ENCODE results near the gene ROBO1.

The ROBO1 gene

DNA sequence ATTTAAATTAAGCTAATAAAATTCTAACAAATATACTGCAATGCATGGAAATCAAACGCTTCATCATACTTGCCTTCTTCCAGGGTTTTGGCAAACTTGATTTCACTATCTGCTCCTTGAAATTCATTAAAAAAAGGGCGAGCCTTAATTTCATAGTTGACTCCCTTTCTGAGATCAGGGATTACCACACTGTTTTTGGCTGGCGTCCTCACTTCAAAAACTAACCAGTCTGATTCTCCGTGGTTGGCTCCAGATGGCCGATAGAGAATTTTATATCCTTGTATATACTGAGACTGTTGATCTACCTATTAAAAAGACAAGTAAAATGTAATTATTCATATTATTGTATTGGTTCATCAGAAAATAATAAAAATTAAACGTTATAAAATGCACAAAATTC, 1106.8 kb downstream of the ROBO1 start:
- no peak for DNase-seq

- peak; percentile 46 for DNase-seq
Observed at GRCh38 chr3:78659386-78659987, 1108.3 kb downstream of the ROBO1 start.

DNA sequence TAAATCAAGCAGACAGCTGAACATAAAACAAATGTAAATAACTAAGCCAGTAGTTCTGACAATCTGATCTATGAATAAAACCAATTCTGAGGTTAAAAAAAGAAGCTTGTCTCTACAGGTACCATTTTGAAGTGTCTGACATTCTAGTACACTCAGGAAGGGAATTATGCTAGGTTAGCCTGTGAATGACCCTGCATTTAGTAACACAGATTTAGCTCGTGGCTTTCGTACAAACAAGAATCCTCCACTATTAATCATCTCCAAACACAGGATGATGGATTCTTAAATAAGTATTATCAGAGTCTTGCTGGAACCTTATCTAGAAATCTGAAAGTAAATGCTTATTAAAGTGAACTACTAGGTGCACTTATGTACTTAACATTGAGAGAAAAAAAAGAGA, 1120.1 kb downstream of the ROBO1 start:
- no peak for DNase-seq

- DNase-seq, result peak; percentile 74
Observed at GRCh38 chr3:78645628-78646310, 1122.0 kb downstream of the ROBO1 start.

- no peak for DNase-seq
Observed at GRCh38 chr3:78644847-78645246, 1123.0 kb downstream of the ROBO1 start.

DNA sequence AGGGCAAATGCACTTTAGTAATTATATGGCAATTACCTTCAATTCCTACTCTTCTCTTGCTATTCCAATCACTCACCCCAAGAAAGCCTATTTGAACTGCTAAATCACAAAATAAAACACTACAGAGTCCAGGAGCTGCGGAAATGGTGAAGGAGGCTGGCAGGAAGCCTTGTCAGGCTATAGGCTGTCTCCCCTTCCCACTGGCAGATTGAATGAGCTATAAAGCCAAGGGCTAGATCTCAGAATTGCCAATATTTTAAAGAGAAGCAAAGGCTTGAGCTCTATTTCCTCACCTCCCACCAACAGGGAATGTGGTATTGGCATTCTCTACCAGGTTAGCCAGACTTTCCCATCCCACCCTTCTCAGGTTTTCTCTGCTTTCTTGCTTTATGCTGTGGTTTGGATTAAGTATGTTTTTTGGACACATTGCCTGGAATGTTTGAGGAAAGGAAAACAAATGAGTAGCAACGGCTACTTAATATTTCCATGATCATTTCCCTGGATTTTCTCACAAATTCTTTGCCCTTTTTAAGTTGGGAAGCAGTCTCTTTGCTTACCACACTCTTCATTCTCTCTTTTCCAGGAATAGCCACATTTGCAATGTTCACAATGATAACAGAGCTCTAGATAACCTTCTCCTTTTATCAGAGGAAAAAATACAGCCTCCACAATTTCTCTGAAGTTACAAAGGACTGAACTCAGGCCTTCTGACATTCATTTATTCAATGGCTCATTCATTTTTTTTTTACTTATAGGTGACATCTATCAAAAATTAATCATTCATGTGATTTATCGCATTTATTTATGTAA, 1125.4 kb downstream of the ROBO1 start:
- DNase-seq, result no peak

GRCh38 chr3:78641703-78642102, 1126.1 kb downstream of the ROBO1 start:
- no peak for DNase-seq

- DNase-seq, result no peak
Observed at GRCh38 chr3:78634316-78634715, 1133.5 kb downstream of the ROBO1 start.

- peak; percentile 27 for DNase-seq
Observed at GRCh38 chr3:78633626-78634025, 1134.2 kb downstream of the ROBO1 start.

GRCh38 chr3:78632925-78633553, 1134.8 kb downstream of the ROBO1 start:
- DNase-seq, result no peak

- DNase-seq, result no peak
Observed at GRCh38 chr3:78629544-78629943, 1138.3 kb downstream of the ROBO1 start.

DNA sequence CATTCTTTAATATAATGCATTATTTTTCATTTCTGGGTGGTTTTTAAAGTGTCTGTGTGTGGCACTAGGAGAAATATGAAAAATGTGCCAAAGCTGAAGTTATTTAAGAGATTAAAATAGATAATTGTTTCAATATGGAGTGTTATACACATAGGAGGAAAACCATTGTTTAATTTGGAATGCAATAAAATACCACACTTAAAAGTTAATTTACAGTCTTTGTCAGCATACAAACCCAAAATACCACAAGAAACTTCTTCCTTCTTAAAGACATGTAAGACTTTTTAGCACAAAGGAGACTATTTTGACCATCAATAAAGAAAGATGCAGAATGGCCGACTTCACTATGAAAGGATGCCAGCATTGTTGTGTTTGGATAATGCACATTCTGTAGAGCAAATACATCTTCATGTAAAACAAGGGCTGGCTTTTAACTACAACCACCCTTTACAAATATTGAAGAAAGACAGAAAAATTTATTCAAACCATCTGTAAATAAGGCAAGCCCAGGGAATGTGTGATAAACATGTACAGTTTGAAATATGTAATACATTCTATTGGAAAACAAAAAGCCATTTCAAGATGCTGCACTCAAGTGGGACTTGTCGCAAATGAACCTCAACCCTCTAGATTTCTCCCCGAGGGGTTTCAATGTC, 1146.6 kb downstream of the ROBO1 start:
- no peak for DNase-seq

- DNase-seq, result no peak
Observed at GRCh38 chr3:78614486-78614885, 1153.3 kb downstream of the ROBO1 start.

GRCh38 chr3:78613421-78613879, 1154.3 kb downstream of the ROBO1 start:
- no peak for DNase-seq

GRCh38 chr3:78611278-78611677, 1156.5 kb downstream of the ROBO1 start:
- no peak for DNase-seq

- DNase-seq, result no peak
Observed at GRCh38 chr3:78610462-78611125, 1157.2 kb downstream of the ROBO1 start.

DNA sequence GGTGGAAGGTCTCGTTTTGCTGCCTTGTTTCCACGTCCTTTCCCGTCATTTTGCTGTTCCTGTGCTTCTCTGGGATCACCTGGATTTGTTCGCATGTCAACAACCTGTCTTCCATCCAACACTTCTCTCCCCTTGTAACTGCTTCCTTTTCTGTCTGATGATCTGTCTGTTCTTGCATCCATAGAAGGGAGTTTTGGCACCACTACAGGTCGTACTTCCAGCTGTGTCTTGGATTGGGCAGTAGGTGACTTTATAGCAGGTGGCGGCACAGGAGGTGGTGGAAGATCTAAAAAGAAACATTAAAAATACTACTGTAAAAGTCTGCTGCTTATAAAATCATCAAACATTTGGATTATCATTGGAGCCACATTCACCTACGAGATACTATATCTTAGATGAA, 1161.0 kb downstream of the ROBO1 start:
- DNase-seq, result no peak

- no peak for DNase-seq
Observed at GRCh38 chr3:78605178-78605577, 1162.6 kb downstream of the ROBO1 start.

DNA sequence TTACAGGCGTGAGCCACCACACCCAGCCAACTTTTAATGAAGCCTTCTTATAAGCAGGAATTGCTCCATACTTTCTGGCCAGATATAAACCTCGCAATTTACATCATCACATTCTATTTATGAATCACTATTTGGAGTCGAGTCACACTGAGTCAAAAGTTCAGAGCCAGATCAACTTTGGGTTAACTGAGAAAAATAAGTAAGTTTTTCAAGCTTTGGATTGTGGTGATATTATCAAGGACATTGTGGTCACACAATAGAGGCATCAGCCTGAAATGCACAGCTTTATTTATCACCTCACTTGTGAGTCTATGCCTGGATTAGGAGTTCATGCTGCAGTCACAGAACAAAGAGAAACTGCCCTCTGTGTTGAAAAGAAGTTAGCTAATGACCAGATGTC, 1163.5 kb downstream of the ROBO1 start:
- DNase-seq, result no peak

DNA sequence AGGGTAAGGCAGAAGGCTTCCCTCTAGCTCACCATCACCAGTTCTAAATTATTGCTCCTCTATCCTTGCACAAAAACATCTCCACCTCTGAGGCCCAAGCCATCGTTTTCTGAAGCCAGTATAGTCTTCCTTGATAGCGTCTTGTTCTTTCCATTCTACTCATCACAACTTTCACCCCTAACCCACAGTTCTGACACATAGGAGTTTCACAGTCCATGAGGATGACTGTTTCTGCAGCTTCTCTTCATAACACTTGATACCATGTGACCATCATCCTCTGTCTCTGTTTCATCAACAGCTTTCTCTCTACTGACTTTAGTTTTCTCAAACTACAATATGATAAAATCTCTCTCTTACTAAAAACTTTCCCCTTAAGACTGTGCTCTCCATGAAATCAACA, 1166.5 kb downstream of the ROBO1 start:
- no peak for DNase-seq

DNA sequence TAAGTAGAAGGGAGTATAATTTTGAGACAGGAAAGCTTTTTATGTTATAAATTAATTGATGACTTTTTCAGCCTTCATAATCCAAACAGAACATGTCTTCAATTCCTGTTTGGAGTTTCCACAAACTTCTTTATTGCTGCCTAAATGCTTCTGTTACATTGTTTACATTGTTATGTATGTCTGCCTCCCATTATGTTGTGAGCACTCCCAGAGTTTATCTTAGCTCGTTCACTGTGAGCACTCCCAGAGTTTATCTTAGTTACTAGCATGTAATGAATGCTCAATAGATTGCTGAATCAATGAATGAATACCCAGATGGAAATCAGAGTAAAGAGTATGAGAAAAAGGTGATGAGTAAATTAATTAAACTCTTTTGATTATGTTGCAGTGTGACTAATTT, 1178.0 kb downstream of the ROBO1 start:
- no peak for DNase-seq

DNA sequence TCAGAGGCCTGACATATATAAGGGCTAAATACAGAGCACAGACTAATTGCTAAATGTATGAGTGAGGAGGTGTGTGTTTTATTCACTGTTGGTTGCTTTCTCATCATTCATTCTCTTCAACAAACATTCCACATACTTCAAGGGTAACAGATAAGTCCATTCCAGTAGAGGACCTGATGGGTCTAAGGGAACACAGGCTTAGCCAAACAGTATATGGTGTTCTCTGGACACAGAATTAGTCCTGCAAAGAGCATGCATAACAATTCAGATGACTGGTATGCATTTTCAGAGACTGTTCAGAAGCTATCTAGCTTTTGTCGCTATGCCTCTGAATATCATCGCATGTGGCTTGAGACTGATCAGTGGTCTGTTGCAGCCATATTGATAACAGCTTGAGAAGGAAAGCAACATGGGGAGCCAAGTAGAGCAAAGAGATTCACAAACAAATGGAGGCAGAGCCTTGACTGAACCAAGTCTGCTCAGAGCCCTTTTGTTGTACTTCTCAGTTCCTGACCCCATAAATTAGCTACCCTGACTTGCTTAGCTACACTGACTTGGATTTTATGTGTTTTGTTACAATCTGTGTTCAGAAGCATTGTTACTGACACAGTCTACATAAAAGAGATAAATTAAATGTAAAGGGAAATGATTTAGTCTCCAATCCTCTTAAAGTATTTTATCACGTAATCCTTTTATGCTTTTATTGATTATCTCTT, 1178.7 kb downstream of the ROBO1 start:
- no peak for DNase-seq

All from inflammatory macrophage treated with lipopolysaccharide for 4 hours (primary cell).